Mononuclear cell (primary cell): ENCODE measurements around the gene SSUH2. TPM values are rescaled to one million over a fixed set of nuclear protein-coding genes. Genes with fewer than 3 reads are reported as not detected.

Experiments used
- H3K27me3 ChIP-seq: 2 replicates; pipeline ENCODE4 v1.6.0; 2011; ENCODE audit warnings: low read length, control low read depth; ENCODE audit not compliant: insufficient read depth
- H3K4me1 ChIP-seq: 2 replicates; pipeline ENCODE4 v1.5.1; 2011; ENCODE audit warnings: mild to moderate bottlenecking, low read length, control low read depth; ENCODE audit not compliant: insufficient read depth
- H3K4me3 ChIP-seq: 2 replicates; pipeline ENCODE4 v1.5.1; 2011; ENCODE audit warnings: mild to moderate bottlenecking, low read length, moderate library complexity
- H3K9me3 ChIP-seq: 2 replicates; pipeline ENCODE4 v1.5.1; 2011; ENCODE audit warnings: low read depth, mild to moderate bottlenecking, control low read depth, low read length
- total RNA-seq: library from RNA; depleted of rRNA; stranded (reverse); fragments of >200 nt; gene quantifications from one replicate; pipeline ENCODE4 v1.2.3, GENCODE V29; 2012

Gene SSUH2
- total RNA-seq, 1 donor, result not detected

DNA sequence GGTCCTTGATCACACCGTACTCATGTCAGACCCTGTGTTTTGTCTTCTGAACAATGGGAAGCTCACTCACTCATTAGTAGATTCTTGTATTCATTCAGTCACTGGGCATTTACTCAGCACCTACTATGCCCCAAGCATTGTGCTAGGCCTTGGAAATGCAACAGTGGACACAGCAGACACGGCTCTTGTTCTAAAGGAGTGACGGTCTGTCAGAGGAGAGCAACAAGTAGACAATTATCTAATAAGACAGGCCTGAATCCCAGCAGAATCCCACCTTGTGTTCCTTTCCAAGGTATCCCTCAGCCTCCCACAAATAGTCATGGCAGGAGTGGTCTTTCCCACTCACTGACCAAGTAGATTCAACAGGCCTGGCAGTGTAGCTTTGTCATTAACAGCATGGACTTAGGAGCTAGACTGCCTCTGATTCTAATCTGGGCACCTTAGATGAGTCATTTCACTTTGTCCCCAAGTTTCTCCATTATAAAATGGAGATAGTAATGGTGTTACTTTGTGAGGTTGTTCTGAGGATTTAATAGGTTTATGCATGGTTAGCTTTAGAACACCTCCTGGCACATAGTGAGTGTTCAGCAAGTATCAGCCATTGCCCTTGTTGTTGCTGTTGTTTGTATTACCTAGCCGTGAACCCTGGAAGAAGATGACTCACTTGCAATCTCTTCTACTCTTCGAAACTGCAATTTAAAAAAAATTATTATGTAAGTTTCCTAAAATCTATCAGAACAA is 69.1 kb downstream of the SSUH2 start:
- Histone ChIP-seq H3K9me3 (no peaks in the 10 kb centered on the region), H3K27me3 (no peaks in the 10 kb centered on the region), H3K4me1 (no peaks in the 10 kb centered on the region), H3K4me3 (no peak overlapping the region)

DNA sequence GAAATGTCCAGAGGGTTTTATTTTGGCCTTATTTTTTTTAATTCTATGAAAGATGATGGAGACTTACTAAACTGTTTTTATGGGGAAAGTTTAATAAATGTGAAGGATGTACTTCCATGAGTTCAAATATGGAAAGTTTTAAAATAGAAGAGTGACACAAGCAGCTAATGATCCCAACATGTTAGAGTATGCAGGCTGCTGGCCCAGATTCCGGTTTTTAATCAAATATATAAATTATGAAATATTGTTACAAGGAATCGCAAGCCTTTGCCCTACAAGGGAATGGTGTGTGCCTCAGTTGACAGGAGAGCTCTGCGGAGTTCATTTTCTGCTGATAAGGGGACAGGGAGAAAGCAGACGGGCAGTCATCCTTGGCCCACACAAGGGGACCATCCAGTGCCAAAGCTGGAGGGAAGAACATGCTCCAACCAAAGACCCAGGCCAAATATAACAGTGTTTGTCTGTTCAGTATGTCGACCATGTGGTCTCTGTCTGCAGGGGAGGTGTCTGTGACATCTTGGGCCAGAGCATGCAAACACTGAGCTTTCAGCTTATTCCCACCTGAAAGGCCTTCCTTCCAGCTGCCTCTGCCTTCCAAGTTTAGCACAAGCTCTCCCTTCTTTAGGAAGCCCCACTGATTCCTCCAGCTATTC is 69.8 kb downstream of the SSUH2 start:
- no peaks in the 10 kb centered on the region for H3K4me1 ChIP-seq
- no peaks in the 10 kb centered on the region for H3K9me3 ChIP-seq
- no peak overlapping the region for H3K4me3 ChIP-seq
- no peaks in the 10 kb centered on the region for H3K27me3 ChIP-seq

DNA sequence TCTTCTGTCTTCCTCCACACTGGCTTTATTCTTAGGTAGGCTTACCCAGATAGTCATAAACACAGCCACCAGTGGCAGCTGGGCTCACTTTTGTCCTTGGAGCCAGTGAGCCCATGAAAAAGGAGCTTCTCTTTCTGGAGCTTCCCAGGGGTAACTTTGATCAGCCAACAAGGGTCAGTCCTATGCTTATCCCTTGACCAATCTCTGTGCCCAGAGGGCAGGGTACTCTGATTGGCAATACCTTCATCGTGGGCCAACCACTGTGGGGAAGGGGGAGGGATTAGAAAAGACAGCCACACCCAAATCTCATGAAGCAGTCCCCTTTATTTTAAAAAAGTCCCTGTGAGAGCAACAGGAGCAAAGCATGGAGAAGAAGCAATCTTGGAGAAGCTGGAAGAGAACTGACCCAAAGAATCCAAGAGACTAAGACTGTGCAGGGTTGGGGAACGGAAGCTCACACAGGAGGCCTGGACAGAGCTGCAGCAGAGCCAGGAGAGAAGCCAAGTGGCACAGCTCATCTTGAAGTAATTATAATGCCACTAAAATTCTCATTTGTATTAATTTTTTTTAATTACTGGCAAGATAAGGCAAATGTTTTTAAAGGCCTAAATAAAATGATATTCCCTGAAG is 70.4 kb downstream of the SSUH2 start:
- H3K4me1 ChIP-seq, result no peaks in the 10 kb centered on the region
- H3K4me3 ChIP-seq, result no peak overlapping the region
- no peaks in the 10 kb centered on the region for H3K27me3 ChIP-seq
- H3K9me3 ChIP-seq, result no peaks in the 10 kb centered on the region

DNA sequence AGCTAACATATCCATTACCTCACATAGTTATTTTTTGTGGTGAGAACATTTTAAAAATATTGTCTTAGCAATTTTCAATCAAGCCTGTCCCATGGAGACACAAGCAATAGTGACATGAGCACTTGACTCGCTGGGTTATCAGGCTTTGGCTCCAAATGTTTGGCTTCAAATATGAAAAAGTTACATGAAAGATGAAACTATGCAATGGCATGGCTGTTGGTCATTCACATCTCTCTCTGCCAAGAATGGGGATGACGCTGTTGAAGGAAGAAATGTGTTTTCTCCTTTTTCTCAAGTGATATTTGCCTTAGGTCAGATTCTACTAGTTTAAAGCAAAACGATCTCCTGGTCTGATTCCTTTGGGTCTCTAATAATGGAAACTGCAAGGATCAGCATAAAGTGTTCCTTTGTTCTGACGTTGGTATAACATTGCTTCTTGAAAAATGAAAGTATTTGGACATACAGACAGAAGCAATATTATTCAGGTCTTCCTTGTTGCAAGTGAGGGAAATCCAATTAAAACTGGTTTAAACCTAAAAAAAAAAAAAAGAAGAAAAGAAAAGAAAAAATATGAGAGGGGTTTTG is 71.2 kb downstream of the SSUH2 start:
- H3K9me3 ChIP-seq, result no peaks in the 10 kb centered on the region
- no peaks in the 10 kb centered on the region for H3K4me1 ChIP-seq
- H3K4me3 ChIP-seq, result no peak overlapping the region
- no peaks in the 10 kb centered on the region for H3K27me3 ChIP-seq

DNA sequence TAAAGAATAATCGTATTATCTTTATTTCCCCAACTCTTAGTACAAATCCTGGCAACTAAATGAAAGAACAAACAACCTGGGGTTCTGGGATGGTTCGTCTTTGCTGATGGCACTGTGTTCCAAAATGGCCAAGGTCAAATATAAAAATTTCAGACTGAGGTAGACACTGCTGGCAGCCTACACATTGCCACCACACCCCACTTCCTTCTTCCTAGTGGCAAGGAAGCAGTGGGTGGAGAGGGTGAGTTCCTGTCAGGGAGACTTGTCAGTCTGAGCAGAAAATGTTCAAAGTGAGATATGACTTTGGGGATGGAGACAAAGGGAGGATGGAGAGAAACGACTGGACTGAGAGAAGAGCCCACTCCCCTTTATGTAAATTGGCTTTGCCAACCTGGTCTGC is 73.3 kb downstream of the SSUH2 start:
- H3K4me3 ChIP-seq, result no peak overlapping the region
- H3K4me1 ChIP-seq, result no peaks in the 10 kb centered on the region
- H3K9me3 ChIP-seq, result no peaks in the 10 kb centered on the region
- H3K27me3 ChIP-seq, result no peaks in the 10 kb centered on the region

Other genes with a start within 250 kb of the SSUH2 start
- 0.21 TPM for gene LMCD1, start 143.0 kb downstream of the SSUH2 start, total RNA-seq
- gene CAV3, start 89.0 kb upstream of the SSUH2 start, total RNA-seq, result not detected
- gene OXTR, start 124.8 kb upstream of the SSUH2 start, total RNA-seq, result 0.52 TPM